ENCODE data around the gene C4orf46.
"Not testable (repeated sequence)": the region's sequence is repeated elsewhere in the genome, so short reads cannot be mapped to it uniquely, and the experiment has no call there.

Gene C4orf46

DNA sequence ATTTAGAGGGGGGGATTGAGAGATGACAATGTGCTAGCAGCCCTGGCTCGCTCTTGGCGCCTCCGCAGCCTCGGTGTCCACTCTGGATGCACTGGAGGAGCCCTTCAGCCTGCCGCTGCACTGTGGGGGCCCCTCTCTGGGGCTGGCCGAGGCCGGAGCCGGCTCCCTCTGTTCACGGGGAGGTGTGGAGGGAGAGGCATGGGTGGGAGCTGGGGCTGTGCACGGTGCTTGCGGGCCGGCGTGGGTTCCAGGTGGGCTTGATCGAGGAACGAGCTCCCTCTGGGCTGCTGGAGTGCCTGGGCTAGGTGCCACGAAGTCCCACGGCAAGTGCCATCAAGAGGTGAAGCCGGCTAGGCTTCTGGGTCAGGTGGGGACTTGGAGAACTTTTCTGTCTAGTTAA is 6.9 kb downstream of the C4orf46 start:
- no peak for DNase-seq (ENCODE audit: low read depth, low spot score)
- TF ChIP-seq POLR2AphosphoS5 (IDR thresholded peaks at IDR 0.05; ENCODE audit: borderline replicate concordance, low read depth, low read length) (no peak), FOXP2 (optimal IDR thresholded peaks at IDR 0.05; ENCODE audit: control extremely low read depth, extremely low read length, insufficient read depth) (no peak), EZH2 (IDR thresholded peaks at IDR 0.05) (no peak)
- Histone ChIP-seq H3K9me3 (ENCODE audit: low read depth, low read length) (no peaks in the 10 kb centered on the region), H3K9ac (ENCODE audit: insufficient read length) (no peak overlapping the region), H3K27ac (no peak overlapping the region), H3K36me3 (ENCODE audit: insufficient read depth, low read length) (peaks cover 37% of the 10 kb centered on the region), H3K4me3 (no peak overlapping the region)

DNA sequence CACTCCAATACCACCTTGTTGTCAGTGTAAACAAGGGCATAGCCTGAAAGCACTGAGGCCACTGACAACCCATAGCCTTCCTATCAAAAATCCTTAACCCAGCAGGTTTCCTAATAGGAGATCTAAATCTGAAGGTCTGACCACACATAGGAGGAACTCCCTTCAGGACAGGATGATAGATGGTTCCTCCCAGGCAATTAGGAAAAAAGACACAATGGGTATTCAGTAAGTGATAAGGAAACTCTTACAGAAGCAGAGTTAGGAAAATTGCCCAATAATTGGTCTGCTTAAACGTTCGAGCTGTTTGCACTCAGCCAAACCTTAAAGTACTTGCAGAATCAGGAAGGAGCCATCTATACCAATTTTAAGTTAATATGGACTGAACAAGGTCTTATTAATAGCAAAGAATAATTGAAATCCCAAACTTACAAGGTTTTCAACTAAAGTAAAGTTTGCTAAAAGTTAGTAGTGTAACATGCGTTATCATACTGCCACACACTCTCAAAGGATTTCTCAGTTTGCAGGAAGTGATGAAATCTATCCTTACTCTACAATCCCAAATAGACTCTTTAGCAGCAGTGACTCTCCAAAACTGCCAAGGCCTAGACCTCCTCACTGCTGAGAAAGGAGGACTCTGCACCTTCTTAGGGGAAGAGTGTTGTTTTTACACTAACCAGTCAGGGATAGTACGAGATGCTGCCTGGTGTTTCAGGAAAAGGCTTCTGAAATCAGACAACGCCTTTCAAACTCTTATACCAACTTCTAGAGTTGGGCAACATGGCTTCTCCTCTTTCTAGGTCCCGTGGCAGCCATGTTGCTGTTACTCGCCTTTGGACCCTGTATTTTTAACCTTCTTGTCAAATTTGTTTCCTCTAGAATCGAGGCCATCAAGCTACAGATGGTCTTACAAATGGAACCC is 7.7 kb downstream of the C4orf46 start:
- not testable (repeated sequence) for H3K9ac ChIP-seq (ENCODE audit: insufficient read length); H3K4me3 ChIP-seq; H3K9me3 ChIP-seq (ENCODE audit: low read depth, low read length); DNase-seq (ENCODE audit: low read depth, low spot score); H3K27ac ChIP-seq
- peaks cover 33% of the 10 kb centered on the region for H3K36me3 ChIP-seq (ENCODE audit: insufficient read depth, low read length)

DNA sequence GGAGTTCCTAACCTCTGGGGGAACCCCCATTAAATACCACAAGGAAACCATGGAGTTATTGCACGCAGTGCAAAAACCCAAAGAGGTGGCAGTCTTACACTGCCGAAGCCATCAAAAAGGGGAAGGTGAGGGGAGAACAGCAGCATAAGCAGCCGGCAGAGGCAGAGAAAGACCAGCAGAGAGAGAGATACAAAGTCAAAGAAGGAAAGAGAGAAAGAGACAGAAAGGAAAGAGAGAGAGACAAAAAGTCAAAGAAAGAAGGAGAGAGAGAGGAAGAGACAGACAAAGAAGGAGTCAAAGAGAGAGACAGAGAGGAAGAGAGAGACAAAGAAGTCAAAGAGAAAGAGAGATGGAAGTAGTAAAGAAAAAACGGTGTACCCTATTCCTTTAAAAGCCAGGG is 8.4 kb downstream of the C4orf46 start:
- not testable (repeated sequence) for H3K9me3 ChIP-seq (ENCODE audit: low read depth, low read length); DNase-seq (ENCODE audit: low read depth, low spot score); H3K4me3 ChIP-seq; H3K9ac ChIP-seq (ENCODE audit: insufficient read length); H3K27ac ChIP-seq
- peaks cover 26% of the 10 kb centered on the region for H3K36me3 ChIP-seq (ENCODE audit: insufficient read depth, low read length)

DNA sequence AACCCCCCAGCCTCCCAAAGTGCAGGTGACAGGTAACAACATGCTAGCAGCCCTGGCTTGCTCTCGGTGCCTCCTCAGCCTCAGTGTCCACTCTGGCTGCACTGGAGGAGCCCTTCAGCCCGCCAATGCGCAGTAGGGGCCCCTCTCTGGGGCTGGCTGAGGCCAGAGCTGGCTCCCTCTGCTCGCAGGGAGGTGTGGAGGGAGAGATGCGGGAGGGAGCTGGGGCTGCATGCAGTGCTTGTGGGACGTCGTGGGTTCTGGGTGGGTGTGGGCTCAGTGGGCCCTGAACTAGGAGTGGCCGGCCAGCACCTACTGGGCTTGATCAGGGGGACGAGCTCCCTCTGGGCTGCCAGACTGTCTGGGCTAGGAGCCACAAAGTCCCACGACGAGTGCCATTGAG is 14.4 kb downstream of the C4orf46 start:
- no peak for TF ChIP-seq EZH2 (IDR thresholded peaks at IDR 0.05)
- TF ChIP-seq FOXP2 (optimal IDR thresholded peaks at IDR 0.05; ENCODE audit: control extremely low read depth, extremely low read length, insufficient read depth) = no peak
- TF ChIP-seq POLR2AphosphoS5 (IDR thresholded peaks at IDR 0.05; ENCODE audit: borderline replicate concordance, low read depth, low read length) = no peak
- Histone ChIP-seq H3K9me3 (ENCODE audit: low read depth, low read length) (no peaks in the 10 kb centered on the region), H3K4me3 (no peak overlapping the region), H3K9ac (ENCODE audit: insufficient read length) (no peak overlapping the region), H3K27ac (no peak overlapping the region), H3K36me3 (ENCODE audit: insufficient read depth, low read length) (no peaks in the 10 kb centered on the region)
- no peak for DNase-seq (ENCODE audit: low read depth, low spot score)

DNA sequence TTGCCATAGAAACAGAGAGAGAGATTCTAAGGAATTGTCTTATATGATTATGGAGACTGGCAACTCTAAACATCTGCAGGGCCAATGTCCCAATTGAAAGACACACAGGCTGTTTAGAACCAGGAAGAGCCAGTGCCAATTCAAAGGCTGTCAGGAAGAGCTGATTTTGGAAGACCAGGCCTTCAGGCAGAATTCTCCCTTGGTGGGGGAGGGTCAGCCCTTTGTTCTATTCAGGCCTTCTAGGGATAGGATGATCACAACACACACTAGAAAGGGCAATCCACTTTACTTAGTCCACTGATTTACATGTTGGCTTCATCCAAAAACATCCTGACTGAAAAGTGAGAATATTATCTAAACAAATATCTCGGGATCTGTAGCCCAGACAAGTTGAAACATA is 15.2 kb downstream of the C4orf46 start:
- no peak for DNase-seq (ENCODE audit: low read depth, low spot score)
- Histone ChIP-seq H3K36me3 (ENCODE audit: insufficient read depth, low read length) (no peaks in the 10 kb centered on the region), H3K9me3 (ENCODE audit: low read depth, low read length) (no peaks in the 10 kb centered on the region), H3K9ac (ENCODE audit: insufficient read length) (no peak overlapping the region), H3K4me3 (no peak overlapping the region), H3K27ac (no peak overlapping the region)
- TF ChIP-seq POLR2AphosphoS5 (IDR thresholded peaks at IDR 0.05; ENCODE audit: borderline replicate concordance, low read depth, low read length) (no peak), FOXP2 (optimal IDR thresholded peaks at IDR 0.05; ENCODE audit: control extremely low read depth, extremely low read length, insufficient read depth) (no peak), EZH2 (IDR thresholded peaks at IDR 0.05) (no peak)

DNA sequence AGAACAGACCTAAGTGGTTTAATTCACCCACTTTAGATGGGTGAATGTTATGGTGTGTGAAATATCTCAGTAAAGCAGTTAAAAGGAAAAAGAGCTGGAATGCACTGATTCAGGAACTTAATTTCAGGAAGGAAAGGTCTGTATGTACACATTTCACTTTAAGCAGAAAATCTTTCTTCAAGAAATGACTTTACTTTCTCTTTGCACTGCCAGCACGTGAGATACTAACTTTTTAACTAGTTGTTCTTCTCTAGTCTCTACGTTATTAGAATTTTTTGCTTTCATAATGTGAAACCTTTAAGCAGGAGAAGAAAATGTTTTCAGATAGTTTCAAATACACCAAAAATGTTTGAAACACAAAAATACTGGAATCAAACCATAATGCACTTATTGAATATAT is 18.8 kb downstream of the C4orf46 start:
- no peaks in the 10 kb centered on the region for H3K36me3 ChIP-seq (ENCODE audit: insufficient read depth, low read length)
- no peak overlapping the region for H3K27ac ChIP-seq
- TF ChIP-seq POLR2AphosphoS5 (IDR thresholded peaks at IDR 0.05; ENCODE audit: borderline replicate concordance, low read depth, low read length) (no peak), EZH2 (IDR thresholded peaks at IDR 0.05) (no peak), FOXP2 (optimal IDR thresholded peaks at IDR 0.05; ENCODE audit: control extremely low read depth, extremely low read length, insufficient read depth) (no peak)
- no peak overlapping the region for H3K9ac ChIP-seq (ENCODE audit: insufficient read length)
- no peaks in the 10 kb centered on the region for H3K9me3 ChIP-seq (ENCODE audit: low read depth, low read length)
- DNase-seq (ENCODE audit: low read depth, low spot score) = no peak
- no peak overlapping the region for H3K4me3 ChIP-seq

DNA sequence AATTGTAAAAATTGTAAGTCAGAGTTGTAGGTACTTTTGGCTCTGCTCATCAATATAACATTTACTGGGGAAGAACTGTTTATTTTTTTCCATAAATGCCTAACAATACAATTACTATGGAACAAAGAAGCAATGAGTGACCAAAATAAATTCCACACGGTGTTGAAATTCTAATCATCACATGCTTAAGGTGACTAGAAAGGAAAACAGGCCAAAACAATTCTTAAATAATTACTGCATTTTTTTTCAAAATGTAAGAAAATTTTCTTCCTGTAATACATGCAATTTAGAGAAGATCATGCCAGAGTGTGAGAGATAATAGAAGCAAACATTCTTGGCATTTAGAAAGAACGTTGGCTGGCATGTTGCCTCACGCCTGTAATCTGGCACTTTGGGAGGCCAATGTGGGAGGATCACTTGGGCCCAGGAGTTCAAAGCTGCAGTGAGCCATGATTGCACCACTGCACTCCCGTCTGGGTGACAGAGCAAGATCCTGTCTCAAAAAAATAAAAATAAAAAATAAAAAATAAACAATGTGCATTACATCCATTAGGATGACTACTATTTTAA is 22.5 kb downstream of the C4orf46 start:
- no peak overlapping the region for H3K9ac ChIP-seq (ENCODE audit: insufficient read length)
- H3K36me3 ChIP-seq (ENCODE audit: insufficient read depth, low read length) = no peaks in the 10 kb centered on the region
- DNase-seq (ENCODE audit: low read depth, low spot score) = no peak
- H3K9me3 ChIP-seq (ENCODE audit: low read depth, low read length) = no peaks in the 10 kb centered on the region
- no peak overlapping the region for H3K4me3 ChIP-seq
- TF ChIP-seq POLR2AphosphoS5 (IDR thresholded peaks at IDR 0.05; ENCODE audit: borderline replicate concordance, low read depth, low read length) (no peak), FOXP2 (optimal IDR thresholded peaks at IDR 0.05; ENCODE audit: control extremely low read depth, extremely low read length, insufficient read depth) (no peak), EZH2 (IDR thresholded peaks at IDR 0.05) (no peak)
- H3K27ac ChIP-seq = no peak overlapping the region

DNA sequence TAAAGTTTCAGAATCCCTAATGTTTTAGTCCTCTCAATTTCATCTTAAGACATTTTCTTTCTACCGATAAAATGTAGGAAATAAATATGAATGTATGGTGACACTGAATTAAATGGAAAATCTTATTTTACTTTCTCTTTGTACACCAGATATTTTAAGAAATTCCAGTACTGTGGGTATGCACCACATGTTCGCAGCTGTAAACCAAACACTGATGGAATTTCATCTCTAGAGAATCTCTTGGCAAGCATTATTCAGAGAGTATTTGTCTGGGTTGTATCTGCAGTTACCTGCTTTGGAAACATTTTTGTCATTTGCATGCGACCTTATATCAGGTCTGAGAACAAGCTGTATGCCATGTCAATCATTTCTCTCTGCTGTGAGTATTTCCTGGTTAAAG is 26.9 kb downstream of the C4orf46 start:
- H3K9me3 ChIP-seq (ENCODE audit: low read depth, low read length) = no peaks in the 10 kb centered on the region
- H3K4me3 ChIP-seq = no peak overlapping the region
- no peak for DNase-seq (ENCODE audit: low read depth, low spot score)
- no peak overlapping the region for H3K27ac ChIP-seq
- TF ChIP-seq EZH2 (IDR thresholded peaks at IDR 0.05) (no peak), POLR2AphosphoS5 (IDR thresholded peaks at IDR 0.05; ENCODE audit: borderline replicate concordance, low read depth, low read length) (no peak), FOXP2 (optimal IDR thresholded peaks at IDR 0.05; ENCODE audit: control extremely low read depth, extremely low read length, insufficient read depth) (no peak)
- no peak overlapping the region for H3K9ac ChIP-seq (ENCODE audit: insufficient read length)
- H3K36me3 ChIP-seq (ENCODE audit: insufficient read depth, low read length) = no peaks in the 10 kb centered on the region

DNA sequence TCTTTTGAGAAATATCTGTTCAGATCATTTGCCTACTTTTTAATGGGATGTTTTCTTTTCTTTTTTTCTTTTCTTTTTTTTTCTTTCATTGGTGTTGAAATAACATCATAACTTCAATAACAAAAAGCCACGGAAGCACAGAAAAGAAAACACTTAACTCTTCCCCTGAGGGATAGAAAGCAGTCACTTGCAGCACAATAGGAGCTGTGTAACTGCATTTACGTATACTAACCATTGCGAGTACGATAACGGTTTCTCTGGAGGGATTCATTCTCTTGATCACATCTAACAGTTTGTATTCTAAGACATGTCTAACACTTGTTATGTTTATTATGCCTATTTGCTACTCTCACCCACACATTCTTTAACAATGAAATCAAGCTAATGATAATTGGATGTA is 27.3 kb downstream of the C4orf46 start:
- TF ChIP-seq POLR2AphosphoS5 (IDR thresholded peaks at IDR 0.05; ENCODE audit: borderline replicate concordance, low read depth, low read length) = no peak
- TF ChIP-seq EZH2 (IDR thresholded peaks at IDR 0.05) = no peak
- TF ChIP-seq FOXP2 (optimal IDR thresholded peaks at IDR 0.05; ENCODE audit: control extremely low read depth, extremely low read length, insufficient read depth) = no peak
- no peak for DNase-seq (ENCODE audit: low read depth, low spot score)

More for the DNA sequence above, 27.3 kb downstream of the C4orf46 start:
- no peak overlapping the region for H3K9ac ChIP-seq (ENCODE audit: insufficient read length)
- H3K36me3 ChIP-seq (ENCODE audit: insufficient read depth, low read length) = no peaks in the 10 kb centered on the region
- H3K9me3 ChIP-seq (ENCODE audit: low read depth, low read length) = no peaks in the 10 kb centered on the region
- H3K27ac ChIP-seq = no peak overlapping the region
- no peak overlapping the region for H3K4me3 ChIP-seq

Data from SK-N-MC (cell line).